Stimulated activated CD4-positive, alpha-beta T cell treated with anti-CD3 and anti-CD28 coated beads, TNF-alpha, amount 100 ng/mL, for 24 hours (primary cell): Measurements from ENCODE around the gene TDRD12.
"Not testable (repeated sequence)": the region's sequence is repeated elsewhere in the genome, so short reads cannot be mapped to it uniquely, and the experiment has no call there.

ENCODE experiments used
- DNase-seq, 3 experiments: peaks; one replicate each; pipeline ENCODE4 v3.0.0-alpha.2; 2020; ENCODE audit warnings: low read depth in 3 of 3

TDRD12 gene

GRCh38 chr19:32744555-32745325, 25.2 kb downstream of the TDRD12 start:
- no peak for DNase-seq

DNA sequence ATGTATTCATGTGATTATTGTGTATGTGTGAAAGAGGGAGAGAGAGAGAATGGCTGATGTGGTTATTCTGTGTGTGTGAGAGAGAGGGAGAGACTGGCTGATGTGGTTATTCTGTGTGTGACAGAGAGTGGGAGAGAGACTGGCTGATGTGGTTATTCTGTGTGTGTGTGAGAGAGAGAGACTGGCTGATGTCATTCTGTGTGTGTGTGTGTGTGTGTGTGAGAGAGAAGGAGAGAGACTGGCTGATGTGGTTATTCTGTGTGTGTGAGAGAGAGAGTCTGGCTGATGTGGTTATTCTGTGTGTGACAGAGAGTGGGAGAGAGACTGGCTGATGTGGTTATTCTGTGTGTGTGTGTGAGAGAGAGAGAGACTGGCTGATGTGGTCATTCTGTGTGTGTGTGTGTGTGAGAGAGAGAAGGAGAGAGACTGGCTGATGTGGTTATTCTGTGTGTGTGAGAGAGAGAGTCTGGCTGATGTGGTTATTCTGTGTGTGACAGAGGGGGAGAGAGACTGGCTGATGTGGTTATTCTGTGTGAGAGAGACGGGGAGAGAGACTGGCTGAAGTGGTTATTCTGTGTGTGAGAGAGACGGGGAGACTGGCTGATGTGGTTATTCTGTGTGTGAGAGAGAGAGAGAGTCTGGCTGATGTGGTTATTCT, 26.2 kb downstream of the TDRD12 start:
- DNase-seq = not testable (repeated sequence)

GRCh38 chr19:32746631-32747196, 27.1 kb downstream of the TDRD12 start:
- peak in 1 of 3 experiments; percentile 5 for DNase-seq

DNA sequence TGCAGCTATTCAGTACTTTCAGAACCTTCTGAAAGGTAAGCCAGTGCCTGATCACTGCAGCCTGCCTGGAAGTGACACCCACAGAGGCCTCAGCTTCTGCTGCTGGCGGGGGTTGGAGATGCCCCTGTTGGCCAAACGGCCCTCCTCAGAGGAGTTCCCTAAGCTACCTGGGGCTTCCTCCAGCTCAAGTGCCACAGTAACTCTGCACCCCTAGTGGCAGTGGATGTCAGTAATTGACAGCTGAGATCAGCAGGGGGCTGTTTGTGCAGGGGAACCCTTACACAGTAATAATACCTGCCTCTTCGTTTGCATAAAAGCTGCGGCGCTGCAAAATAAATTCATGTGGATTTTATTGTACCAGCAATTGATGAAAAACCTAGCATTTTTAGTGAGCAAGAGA, 28.9 kb downstream of the TDRD12 start:
- no peak for DNase-seq

- no peak for DNase-seq
Observed at GRCh38 chr19:32748948-32749347, 29.4 kb downstream of the TDRD12 start.

DNA sequence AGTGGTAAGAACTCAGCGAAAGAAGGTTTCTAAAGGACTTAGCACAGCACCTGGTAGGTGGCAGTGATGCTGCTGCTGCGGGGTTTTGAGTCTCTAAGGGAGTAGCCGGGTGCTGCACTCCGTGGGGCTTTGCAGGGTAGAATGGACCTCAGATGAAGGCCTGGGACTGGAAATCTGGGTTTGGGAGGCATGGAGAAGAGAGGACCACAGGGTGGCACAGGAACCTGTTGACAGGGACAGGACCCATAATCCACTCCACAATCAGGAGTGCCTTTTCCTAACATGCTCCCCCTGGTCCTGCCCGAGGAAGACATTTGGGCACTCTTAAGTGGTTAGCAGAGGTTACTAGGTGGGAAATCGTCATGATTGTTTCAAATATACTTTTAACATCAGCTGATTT, 29.8 kb downstream of the TDRD12 start:
- DNase-seq = no peak

DNA sequence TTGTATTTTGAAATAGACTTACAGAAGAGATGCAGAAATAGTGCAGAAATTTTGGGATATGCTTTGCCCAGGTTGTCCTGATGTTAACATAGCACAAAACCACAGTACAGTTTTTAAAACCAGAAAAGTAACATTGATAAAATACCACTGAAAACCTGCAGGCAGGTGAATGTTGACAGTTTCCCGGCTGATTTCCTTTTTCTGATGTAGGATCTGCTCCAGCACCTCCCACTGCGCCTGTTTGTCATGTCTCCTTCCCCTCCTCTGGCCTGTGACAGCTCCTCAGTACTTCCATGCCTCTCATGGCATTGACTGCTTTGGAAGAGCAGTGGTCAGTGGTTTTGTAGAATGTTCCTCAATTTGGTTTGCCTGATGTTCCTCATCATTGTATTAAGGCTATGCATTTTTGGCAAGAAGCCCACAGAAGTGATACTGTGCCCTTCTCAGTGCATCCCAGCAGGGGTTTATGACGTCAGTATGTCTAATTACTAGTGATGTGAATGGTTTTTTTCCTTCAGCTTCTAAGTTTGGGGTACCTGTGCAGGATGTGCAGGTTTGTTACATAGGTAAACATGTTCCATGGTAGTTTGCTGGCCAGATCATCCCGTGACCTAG, 31.0 kb downstream of the TDRD12 start:
- no peak for DNase-seq

GRCh38 chr19:32751066-32751465, 31.5 kb downstream of the TDRD12 start:
- DNase-seq = no peak

DNA sequence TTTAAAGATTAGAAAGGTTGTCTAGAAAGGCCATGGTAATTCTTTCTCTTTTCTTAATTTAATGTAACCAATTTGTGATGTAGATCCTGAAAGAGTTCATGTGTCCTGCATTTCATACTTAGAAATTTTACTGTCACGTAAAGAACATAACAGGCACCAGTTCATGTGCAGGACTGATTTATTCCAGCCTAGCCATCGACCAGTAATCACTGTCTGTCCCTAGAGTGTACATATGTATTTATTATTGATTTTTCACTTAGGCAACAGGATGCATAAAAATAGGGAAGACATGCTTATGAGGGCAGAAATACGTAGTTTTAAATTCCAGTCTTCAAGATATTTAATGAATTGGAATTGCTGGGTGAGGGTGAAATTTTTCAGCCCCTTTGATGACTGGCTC, 37.6 kb downstream of the TDRD12 start:
- no peak for DNase-seq

- not testable (repeated sequence) for DNase-seq
Observed at GRCh38 chr19:32765365-32765764, 45.8 kb downstream of the TDRD12 start.

- DNase-seq = no peak
Observed at GRCh38 chr19:32767951-32768679, 48.5 kb downstream of the TDRD12 start.

GRCh38 chr19:32771596-32771995, 52.0 kb downstream of the TDRD12 start:
- DNase-seq = no peak

GRCh38 chr19:32773126-32773525, 53.6 kb downstream of the TDRD12 start:
- DNase-seq = no peak

DNA sequence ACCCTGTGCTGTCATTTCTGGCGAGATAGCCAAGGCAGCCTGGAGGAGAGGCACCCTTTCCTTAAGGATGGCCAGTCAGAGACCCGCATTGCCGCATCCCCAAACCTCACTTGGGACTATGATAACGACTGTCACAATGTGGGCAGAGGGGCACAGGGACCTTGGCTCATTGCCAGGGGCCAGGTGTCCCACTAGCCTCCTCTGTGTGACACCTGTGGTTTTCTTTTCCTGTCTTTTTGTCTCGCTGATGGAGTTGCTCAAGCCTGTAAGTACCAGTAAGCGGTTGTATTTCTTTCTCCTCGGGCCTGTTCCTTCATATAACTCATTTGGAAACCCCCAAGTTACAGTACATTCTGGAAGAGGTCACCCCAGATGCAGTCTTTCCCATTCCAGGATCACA, 59.5 kb downstream of the TDRD12 start:
- DNase-seq = no peak

DNA sequence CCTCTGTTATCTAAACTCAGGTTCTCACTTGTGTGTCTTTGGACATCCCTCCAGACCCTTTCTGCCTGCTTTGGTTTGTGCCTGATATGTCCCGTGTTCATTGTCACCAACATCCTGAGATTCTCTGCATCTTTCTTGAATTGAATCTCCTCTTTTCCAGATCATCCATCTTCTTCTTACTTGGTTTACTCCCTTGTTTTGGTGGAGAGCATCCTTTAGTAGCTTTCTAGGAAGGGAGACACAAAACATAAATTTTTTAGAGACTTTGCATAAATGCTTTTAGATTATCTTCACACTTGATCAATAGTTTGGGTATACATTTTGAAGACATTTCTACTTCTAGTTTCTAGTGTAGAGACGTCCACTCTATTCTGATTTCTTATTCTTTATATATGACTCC, 61.7 kb downstream of the TDRD12 start:
- DNase-seq = no peak

DNA sequence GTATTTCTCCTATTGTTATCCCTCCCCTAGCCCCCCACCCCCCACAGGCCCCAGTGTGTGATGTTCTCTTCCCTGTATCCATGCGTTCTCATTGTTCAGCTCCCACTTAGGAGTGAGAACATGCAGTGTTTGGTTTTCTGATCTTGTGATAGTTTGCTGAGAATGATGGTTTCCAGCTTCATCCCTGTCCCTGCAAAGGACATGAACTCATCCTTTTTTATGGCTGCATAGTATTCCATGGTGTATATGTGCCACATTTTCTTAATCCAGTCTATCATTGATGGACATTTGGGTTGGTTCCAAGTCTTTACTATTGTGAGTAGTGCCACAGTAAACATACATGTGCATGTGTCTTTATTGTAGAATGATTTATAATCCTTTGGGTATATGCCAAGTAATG, 62.5 kb downstream of the TDRD12 start:
- not testable (repeated sequence) for DNase-seq

GRCh38 chr19:32787161-32787813, 67.7 kb downstream of the TDRD12 start:
- not testable (repeated sequence) for DNase-seq

DNA sequence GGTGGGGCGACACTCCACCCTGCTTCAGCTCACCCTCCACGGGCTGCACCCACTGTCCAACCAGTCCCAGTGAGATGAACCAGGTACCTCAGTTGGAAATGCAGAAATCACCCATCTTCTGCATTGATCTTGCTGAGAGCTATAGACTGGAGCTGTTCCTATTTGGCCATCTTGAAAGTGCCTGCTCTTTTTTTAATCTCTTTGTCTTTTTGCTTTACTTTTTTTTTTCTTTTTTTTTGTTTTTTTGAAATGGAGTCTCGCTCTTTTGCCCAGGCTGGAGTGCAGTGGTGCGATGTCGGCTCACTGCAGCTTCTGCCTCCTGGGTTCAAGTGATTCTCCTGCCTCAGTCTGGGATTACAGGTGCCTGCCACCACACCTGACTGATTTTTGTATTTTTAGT, 68.3 kb downstream of the TDRD12 start:
- not testable (repeated sequence) for DNase-seq

DNA sequence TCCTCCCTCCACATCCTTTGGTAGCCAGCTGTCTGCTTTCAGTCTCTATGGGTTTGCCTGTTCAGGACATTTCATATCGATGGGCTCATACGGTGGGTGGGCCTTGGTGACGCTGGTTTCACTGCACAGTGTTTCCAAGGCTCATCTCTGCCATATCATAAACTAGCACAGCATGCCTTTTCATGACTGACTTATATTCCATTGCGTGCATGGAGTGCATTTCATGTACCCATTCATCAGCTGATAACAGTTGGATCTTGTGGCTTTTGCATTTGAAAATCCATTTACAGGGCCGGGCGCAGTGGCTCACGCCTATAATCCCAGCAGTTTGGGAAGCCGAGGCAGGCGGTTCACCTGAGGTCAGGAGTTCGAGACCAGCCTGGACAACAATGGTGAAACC, 69.9 kb downstream of the TDRD12 start:
- no peak for DNase-seq

DNA sequence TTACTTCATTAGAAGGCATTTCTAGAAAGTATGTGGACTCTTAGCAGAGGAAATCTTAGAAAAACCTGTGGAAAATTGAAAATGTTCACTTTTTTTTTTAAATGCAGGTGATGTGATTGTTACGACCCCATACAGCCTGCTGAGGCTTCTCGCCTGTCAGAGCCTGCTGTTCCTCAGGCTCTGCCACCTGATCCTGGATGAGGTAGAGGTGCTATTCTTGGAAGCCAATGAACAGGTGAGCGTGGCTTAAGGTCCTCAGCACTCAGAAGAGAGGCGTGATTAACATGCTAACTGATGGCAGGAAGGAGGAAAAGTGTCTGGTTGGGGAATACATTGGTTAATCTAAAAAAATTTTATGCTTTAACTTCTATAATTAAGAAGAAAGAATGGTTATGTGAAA, 78.6 kb downstream of the TDRD12 start:
- no peak for DNase-seq

- no peak for DNase-seq
Observed at GRCh38 chr19:32800191-32800590, 80.6 kb downstream of the TDRD12 start.
